GM20431 (cell line): Measurements from ENCODE around the gene FGF2.
"Not testable (repeated sequence)": the region's sequence is repeated elsewhere in the genome, so short reads cannot be mapped to it uniquely, and the experiment has no call there.

Experiments
- in situ Hi-C: fragments of 300-500 bp; cut with MseI, MboI; formaldehyde crosslinking; loops from one replicate; pipeline ENCODE4 v1.15.0; 2020; ENCODE audit warnings: low sequenced_read_pairs; ENCODE audit not compliant: unreplicated experiment

Gene FGF2

GRCh38 chr4:122914292-122914904 is 87.8 kb downstream of the FGF2 start:
- in situ Hi-C loops = no loop called here

- in situ Hi-C loops = no loop called here
Measured at GRCh38 chr4:122914938-122915337, 88.3 kb downstream of the FGF2 start.

DNA sequence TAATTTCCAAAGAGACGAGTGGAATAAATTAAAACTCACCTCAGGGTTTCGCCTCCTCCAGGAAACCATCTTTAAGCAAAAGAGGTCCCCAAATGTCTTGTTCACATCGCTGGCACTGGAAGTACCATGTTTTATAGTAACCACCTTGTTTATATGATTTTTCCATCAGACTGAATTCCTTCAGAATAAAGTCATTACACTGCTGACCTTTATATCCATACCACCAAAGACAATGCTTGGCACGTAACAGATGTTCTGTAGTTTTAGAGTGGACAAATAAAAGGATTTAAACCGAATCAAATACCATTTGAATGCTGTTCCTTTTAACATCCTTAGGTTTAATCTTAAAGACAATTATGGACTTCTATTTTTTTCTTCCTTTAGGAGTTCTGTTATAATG is 91.1 kb downstream of the FGF2 start:
- in situ Hi-C loops = no loop called here

- in situ Hi-C loops = no loop called here
Measured at GRCh38 chr4:122920473-122920872, 93.8 kb downstream of the FGF2 start.

GRCh38 chr4:122921300-122921699 is 94.7 kb downstream of the FGF2 start:
- in situ Hi-C loops = no loop called here

DNA sequence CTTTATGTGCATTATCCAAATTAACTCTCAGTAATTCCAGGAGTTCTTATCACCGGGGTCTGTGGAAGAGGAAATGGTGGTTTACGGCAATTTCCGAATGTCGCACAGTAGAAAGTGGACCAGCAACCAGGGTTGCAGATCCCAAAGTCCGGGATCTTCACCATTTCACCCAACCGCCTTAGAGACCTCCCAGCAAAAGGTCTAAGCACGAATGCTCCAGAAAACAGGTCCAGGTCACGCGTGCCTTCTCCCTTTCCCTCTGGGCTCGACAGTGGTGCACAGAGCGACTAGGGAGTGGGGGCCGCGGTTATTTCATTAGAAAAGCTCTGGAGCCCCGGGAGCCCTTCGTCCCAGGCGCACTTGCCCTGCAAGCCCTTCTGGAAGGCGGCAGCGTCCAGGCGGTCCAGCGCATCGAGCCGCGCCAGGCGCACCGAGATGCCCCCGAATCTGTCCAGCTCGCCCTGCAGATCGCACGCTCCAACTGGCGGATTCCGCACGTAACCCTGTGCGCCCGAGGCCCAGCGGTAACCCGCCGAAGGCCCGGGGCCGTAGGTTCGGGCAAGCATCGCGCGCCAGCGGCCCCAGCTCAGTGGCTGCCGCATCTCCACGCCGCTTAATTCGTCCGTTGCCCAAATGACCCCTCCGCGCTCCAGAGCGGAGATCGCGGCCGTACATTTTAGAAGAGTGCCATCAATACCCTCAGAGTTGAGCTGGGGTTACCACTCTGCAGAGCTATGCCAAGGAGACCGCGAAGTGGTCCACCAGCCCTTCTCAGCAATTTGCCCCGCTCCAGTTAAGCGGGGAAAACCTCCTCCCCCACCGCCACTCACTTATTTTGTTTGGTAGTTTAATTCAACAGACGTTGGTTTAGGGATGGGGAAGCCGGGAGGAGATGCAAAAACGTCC is 95.6 kb downstream of the FGF2 start, which contains the start of gene NUDT6:
NUDT6 (minus strand) TSS at position 627 of the 906 bp plus-strand sequence; CDS start at position 602, 25 bp downstream.
- in situ Hi-C loops = no loop called here

DNA sequence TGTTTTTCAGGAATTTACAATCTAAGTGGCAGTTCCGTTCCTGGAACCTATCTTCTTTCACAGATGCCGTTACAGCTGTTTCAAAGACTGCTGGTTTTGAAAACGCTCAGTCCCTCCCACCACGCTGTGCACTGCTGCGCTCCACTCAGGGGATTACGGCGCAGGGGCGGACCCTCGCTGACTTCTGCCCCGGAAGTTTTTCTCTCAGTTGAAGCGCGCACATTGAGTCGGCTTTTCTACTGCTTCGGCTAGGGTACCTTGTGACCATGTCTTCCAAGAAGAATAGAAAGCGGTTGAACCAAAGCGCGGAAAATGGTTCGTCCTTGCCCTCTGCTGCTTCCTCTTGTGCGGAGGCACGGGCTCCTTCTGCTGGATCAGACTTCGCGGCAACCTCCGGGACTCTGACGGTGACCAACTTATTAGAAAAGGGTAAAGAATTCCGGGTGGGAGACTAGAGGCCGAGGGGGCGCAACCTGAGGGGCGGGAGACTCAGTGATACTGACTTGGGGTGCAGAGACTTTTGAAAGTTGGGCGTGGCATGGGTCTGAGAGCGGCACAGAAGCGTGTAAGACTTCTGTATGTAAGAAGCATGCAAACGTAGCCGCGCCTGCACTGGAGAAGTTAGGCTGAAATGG is 96.4 kb downstream of the FGF2 start:
- in situ Hi-C loops = no loop called here

DNA sequence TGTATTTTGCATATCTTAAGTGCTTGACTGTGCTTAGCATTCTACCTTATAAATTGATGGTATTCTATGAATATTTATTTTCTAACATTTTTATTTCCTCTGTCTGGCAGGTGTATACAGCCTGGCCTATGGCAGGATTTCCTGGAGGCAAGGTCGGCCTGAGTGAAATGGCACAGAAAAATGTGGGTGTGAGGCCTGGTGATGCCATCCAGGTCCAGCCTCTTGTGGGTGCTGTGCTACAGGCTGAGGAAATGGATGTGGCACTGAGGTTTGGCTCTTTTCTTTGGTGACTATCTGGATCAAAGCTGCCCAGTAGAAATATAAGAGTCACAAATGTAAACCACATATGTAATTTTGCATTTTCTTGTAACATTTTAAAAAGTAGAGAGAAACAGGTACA is 102.3 kb downstream of the FGF2 start:
- in situ Hi-C loops = no loop called here

- in situ Hi-C loops = no loop called here
Measured at GRCh38 chr4:122930862-122931261, 104.2 kb downstream of the FGF2 start.

- in situ Hi-C loops = no loop called here
Measured at GRCh38 chr4:122932763-122933162, 106.1 kb downstream of the FGF2 start.

- in situ Hi-C loops = not testable (repeated sequence)
Measured at GRCh38 chr4:122945136-122945535, 118.5 kb downstream of the FGF2 start.

GRCh38 chr4:122946142-122946541 is 119.5 kb downstream of the FGF2 start:
- in situ Hi-C loops = no loop called here
